ENCODE results near the gene XPNPEP3.

The XPNPEP3 gene

GRCh38 chr22:40922484-40923303, 65.7 kb downstream of the XPNPEP3 start:
- H3K36me3 ChIP-seq (ENCODE audit: control insufficient read depth in 2 of 2, insufficient read depth in 2 of 2, low read length in 2 of 2), result peaks cover 15 to 25% of the 10 kb centered on the region in 2 donors
- H3K9me3 ChIP-seq (ENCODE audit: control insufficient read depth in 2 of 2, low read length in 2 of 2), result no peaks in the 10 kb centered on the region
- no peak overlapping the region for H3K9ac ChIP-seq (ENCODE audit: low read depth in 1 of 2, low read length in 2 of 2)
- peak overlapping the region in 1 of 2 donors; percentile 11 for H3K4me3 ChIP-seq (ENCODE audit: low read length in 2 of 2)
- no peaks in the 10 kb centered on the region for H3K27me3 ChIP-seq (ENCODE audit: control insufficient read depth in 2 of 2, insufficient read depth in 2 of 2, low read length in 2 of 2)
- no peaks in the 10 kb centered on the region for H3K4me1 ChIP-seq (ENCODE audit: control insufficient read depth in 2 of 2, insufficient read depth in 2 of 2, low read length in 2 of 2)
- no peak overlapping the region for H3K27ac ChIP-seq (ENCODE audit: low read depth in 2 of 2, low read length in 2 of 2)

- no peaks in the 10 kb centered on the region for H3K27me3 ChIP-seq (ENCODE audit: control insufficient read depth in 2 of 2, insufficient read depth in 2 of 2, low read length in 2 of 2)
- H3K4me3 ChIP-seq (ENCODE audit: low read length in 2 of 2), result no peak overlapping the region
- no peaks in the 10 kb centered on the region for H3K9me3 ChIP-seq (ENCODE audit: control insufficient read depth in 2 of 2, low read length in 2 of 2)
- no peak overlapping the region for H3K27ac ChIP-seq (ENCODE audit: low read depth in 2 of 2, low read length in 2 of 2)
- H3K9ac ChIP-seq (ENCODE audit: low read depth in 1 of 2, low read length in 2 of 2), result no peak overlapping the region
- H3K4me1 ChIP-seq (ENCODE audit: control insufficient read depth in 2 of 2, insufficient read depth in 2 of 2, low read length in 2 of 2), result no peaks in the 10 kb centered on the region
- H3K36me3 ChIP-seq (ENCODE audit: control insufficient read depth in 2 of 2, insufficient read depth in 2 of 2, low read length in 2 of 2), result peaks cover 15 to 24% of the 10 kb centered on the region in 2 donors
These were observed 71.7 kb downstream of the XPNPEP3 start for GRCh38 chr22:40928657-40929056.

- Histone ChIP-seq H3K36me3 (ENCODE audit: control insufficient read depth in 2 of 2, insufficient read depth in 2 of 2, low read length in 2 of 2) (peaks cover 0 to 7% of the 10 kb centered on the region in 2 donors), H3K4me3 (ENCODE audit: low read length in 2 of 2) (no peak overlapping the region), H3K9ac (ENCODE audit: low read depth in 1 of 2, low read length in 2 of 2) (no peak overlapping the region), H3K4me1 (ENCODE audit: control insufficient read depth in 2 of 2, insufficient read depth in 2 of 2, low read length in 2 of 2) (no peaks in the 10 kb centered on the region), H3K9me3 (ENCODE audit: control insufficient read depth in 2 of 2, low read length in 2 of 2) (no peaks in the 10 kb centered on the region), H3K27me3 (ENCODE audit: control insufficient read depth in 2 of 2, insufficient read depth in 2 of 2, low read length in 2 of 2) (no peaks in the 10 kb centered on the region), H3K27ac (ENCODE audit: low read depth in 2 of 2, low read length in 2 of 2) (no peak overlapping the region)
These were observed 75.4 kb downstream of the XPNPEP3 start for GRCh38 chr22:40932396-40932795.

- Histone ChIP-seq H3K27ac (ENCODE audit: low read depth in 2 of 2, low read length in 2 of 2) (no peak overlapping the region), H3K27me3 (ENCODE audit: control insufficient read depth in 2 of 2, insufficient read depth in 2 of 2, low read length in 2 of 2) (no peaks in the 10 kb centered on the region), H3K9me3 (ENCODE audit: control insufficient read depth in 2 of 2, low read length in 2 of 2) (no peaks in the 10 kb centered on the region), H3K4me3 (ENCODE audit: low read length in 2 of 2) (no peak overlapping the region), H3K36me3 (ENCODE audit: control insufficient read depth in 2 of 2, insufficient read depth in 2 of 2, low read length in 2 of 2) (no peaks in the 10 kb centered on the region), H3K4me1 (ENCODE audit: control insufficient read depth in 2 of 2, insufficient read depth in 2 of 2, low read length in 2 of 2) (no peaks in the 10 kb centered on the region), H3K9ac (ENCODE audit: low read depth in 1 of 2, low read length in 2 of 2) (no peak overlapping the region)
These were observed 82.3 kb downstream of the XPNPEP3 start for GRCh38 chr22:40939202-40939601.

GRCh38 chr22:40950962-40951794, 94.2 kb downstream of the XPNPEP3 start, which contains the start of gene RBX1:
Gene RBX1, plus strand, starts transcription at chr22:40951378. Its CDS starts 21 bp downstream, at chr22:40951399.
- peaks cover 3 to 6% of the 10 kb centered on the region in 2 donors for H3K36me3 ChIP-seq (ENCODE audit: control insufficient read depth in 2 of 2, insufficient read depth in 2 of 2, low read length in 2 of 2)
- peak within 1 kb of the TSS; percentile 90 to 93 for H3K4me3 ChIP-seq (ENCODE audit: low read length in 2 of 2)
- H3K9ac ChIP-seq (ENCODE audit: low read depth in 1 of 2, low read length in 2 of 2), result peak within 1 kb of the TSS; percentile 98 to 99
- peak within 1 kb of the TSS; percentile 94 to 97 for H3K27ac ChIP-seq (ENCODE audit: low read depth in 2 of 2, low read length in 2 of 2)
- no peaks in the 10 kb centered on the region for H3K9me3 ChIP-seq (ENCODE audit: control insufficient read depth in 2 of 2, low read length in 2 of 2)
- no peaks in the 10 kb centered on the region for H3K27me3 ChIP-seq (ENCODE audit: control insufficient read depth in 2 of 2, insufficient read depth in 2 of 2, low read length in 2 of 2)
- peaks cover 8 to 10% of the 10 kb centered on the region in 2 donors for H3K4me1 ChIP-seq (ENCODE audit: control insufficient read depth in 2 of 2, insufficient read depth in 2 of 2, low read length in 2 of 2)

GRCh38 chr22:40951795-40952605, 95.1 kb downstream of the XPNPEP3 start:
- Histone ChIP-seq H3K4me1 (ENCODE audit: control insufficient read depth in 2 of 2, insufficient read depth in 2 of 2, low read length in 2 of 2) (peaks cover 8 to 10% of the 10 kb centered on the region in 2 donors), H3K27me3 (ENCODE audit: control insufficient read depth in 2 of 2, insufficient read depth in 2 of 2, low read length in 2 of 2) (no peaks in the 10 kb centered on the region), H3K27ac (ENCODE audit: low read depth in 2 of 2, low read length in 2 of 2) (peak overlapping the region; percentile 92 to 94), H3K9ac (ENCODE audit: low read depth in 1 of 2, low read length in 2 of 2) (peak overlapping the region; percentile 83 to 93), H3K4me3 (ENCODE audit: low read length in 2 of 2) (peak overlapping the region; percentile 90 to 93), H3K36me3 (ENCODE audit: control insufficient read depth in 2 of 2, insufficient read depth in 2 of 2, low read length in 2 of 2) (peaks cover 3 to 6% of the 10 kb centered on the region in 2 donors), H3K9me3 (ENCODE audit: control insufficient read depth in 2 of 2, low read length in 2 of 2) (no peaks in the 10 kb centered on the region)

- Histone ChIP-seq H3K36me3 (ENCODE audit: control insufficient read depth in 2 of 2, insufficient read depth in 2 of 2, low read length in 2 of 2) (peaks cover 3 to 6% of the 10 kb centered on the region in 2 donors), H3K9ac (ENCODE audit: low read depth in 1 of 2, low read length in 2 of 2) (no peak overlapping the region), H3K4me3 (ENCODE audit: low read length in 2 of 2) (no peak overlapping the region), H3K9me3 (ENCODE audit: control insufficient read depth in 2 of 2, low read length in 2 of 2) (no peaks in the 10 kb centered on the region), H3K27ac (ENCODE audit: low read depth in 2 of 2, low read length in 2 of 2) (no peak overlapping the region), H3K4me1 (ENCODE audit: control insufficient read depth in 2 of 2, insufficient read depth in 2 of 2, low read length in 2 of 2) (peaks cover 8 to 12% of the 10 kb centered on the region in 2 donors), H3K27me3 (ENCODE audit: control insufficient read depth in 2 of 2, insufficient read depth in 2 of 2, low read length in 2 of 2) (no peaks in the 10 kb centered on the region)
These were observed 96.5 kb downstream of the XPNPEP3 start for GRCh38 chr22:40953471-40953870.

- Histone ChIP-seq H3K9ac (ENCODE audit: low read depth in 1 of 2, low read length in 2 of 2) (no peak overlapping the region), H3K9me3 (ENCODE audit: control insufficient read depth in 2 of 2, low read length in 2 of 2) (no peaks in the 10 kb centered on the region), H3K4me1 (ENCODE audit: control insufficient read depth in 2 of 2, insufficient read depth in 2 of 2, low read length in 2 of 2) (peaks cover 8 to 12% of the 10 kb centered on the region in 2 donors), H3K27ac (ENCODE audit: low read depth in 2 of 2, low read length in 2 of 2) (no peak overlapping the region), H3K36me3 (ENCODE audit: control insufficient read depth in 2 of 2, insufficient read depth in 2 of 2, low read length in 2 of 2) (peaks cover 3 to 6% of the 10 kb centered on the region in 2 donors), H3K4me3 (ENCODE audit: low read length in 2 of 2) (no peak overlapping the region), H3K27me3 (ENCODE audit: control insufficient read depth in 2 of 2, insufficient read depth in 2 of 2, low read length in 2 of 2) (no peaks in the 10 kb centered on the region)
These were observed 97.2 kb downstream of the XPNPEP3 start for GRCh38 chr22:40954113-40954512.

GRCh38 chr22:40955571-40955970, 98.6 kb downstream of the XPNPEP3 start:
- H3K9me3 ChIP-seq (ENCODE audit: control insufficient read depth in 2 of 2, low read length in 2 of 2), result no peaks in the 10 kb centered on the region
- H3K4me3 ChIP-seq (ENCODE audit: low read length in 2 of 2), result no peak overlapping the region
- H3K36me3 ChIP-seq (ENCODE audit: control insufficient read depth in 2 of 2, insufficient read depth in 2 of 2, low read length in 2 of 2), result peaks cover 6 to 8% of the 10 kb centered on the region in 2 donors
- no peaks in the 10 kb centered on the region for H3K27me3 ChIP-seq (ENCODE audit: control insufficient read depth in 2 of 2, insufficient read depth in 2 of 2, low read length in 2 of 2)
- no peak overlapping the region for H3K27ac ChIP-seq (ENCODE audit: low read depth in 2 of 2, low read length in 2 of 2)
- peaks cover 5 to 9% of the 10 kb centered on the region in 2 donors for H3K4me1 ChIP-seq (ENCODE audit: control insufficient read depth in 2 of 2, insufficient read depth in 2 of 2, low read length in 2 of 2)
- H3K9ac ChIP-seq (ENCODE audit: low read depth in 1 of 2, low read length in 2 of 2), result no peak overlapping the region

All from mucosa of rectum (tissue), 2 donors.